Measurements from ENCODE around the gene PINK1. TPM values are rescaled to one million over a fixed set of nuclear protein-coding genes. Genes with fewer than 3 reads are reported as not detected.

PINK1 gene
- total RNA-seq, 1 donor from 2014 or later: 25.0 TPM

- no peak overlapping the region for H3K27ac Mint-ChIP-seq
- no peak overlapping the region for H3K4me3 Mint-ChIP-seq (ENCODE audit: low read depth)
- no peak for TF ChIP-seq CTCF (IDR thresholded peaks at IDR 0.05; ENCODE audit: unreplicated experiment)
- H3K4me1 Mint-ChIP-seq (ENCODE audit: low read depth): peaks cover 1% of the 10 kb centered on the region
- no peaks in the 10 kb centered on the region for H3K9me3 Mint-ChIP-seq (ENCODE audit: low read depth)
- peaks cover 7% of the 10 kb centered on the region for H3K27me3 Mint-ChIP-seq
- no peaks in the 10 kb centered on the region for H3K36me3 Mint-ChIP-seq (ENCODE audit: insufficient read depth)
- no peak for DNase-seq (ENCODE audit: low spot score, unreplicated experiment)
Measured at GRCh38 chr1:20693623-20694022, 60.4 kb downstream of the PINK1 start.

- no peaks in the 10 kb centered on the region for H3K9me3 Mint-ChIP-seq (ENCODE audit: low read depth)
- H3K27me3 Mint-ChIP-seq: peaks cover 10% of the 10 kb centered on the region
- no peaks in the 10 kb centered on the region for H3K36me3 Mint-ChIP-seq (ENCODE audit: insufficient read depth)
- no peak overlapping the region for H3K27ac Mint-ChIP-seq
- DNase-seq (ENCODE audit: low spot score, unreplicated experiment): no peak
- H3K4me3 Mint-ChIP-seq (ENCODE audit: low read depth): no peak overlapping the region
- TF ChIP-seq CTCF (IDR thresholded peaks at IDR 0.05; ENCODE audit: unreplicated experiment): no peak
- H3K4me1 Mint-ChIP-seq (ENCODE audit: low read depth): peaks cover 1% of the 10 kb centered on the region
Measured at GRCh38 chr1:20695515-20695914, 62.3 kb downstream of the PINK1 start.

- Mint-ChIP-seq H3K9me3 (ENCODE audit: low read depth) (no peaks in the 10 kb centered on the region), H3K27me3 (peaks cover 10% of the 10 kb centered on the region), H3K36me3 (ENCODE audit: insufficient read depth) (no peaks in the 10 kb centered on the region), H3K4me1 (ENCODE audit: low read depth) (peaks cover 1% of the 10 kb centered on the region), H3K4me3 (ENCODE audit: low read depth) (peak overlapping the region; percentile 76), H3K27ac (peak overlapping the region; percentile 92)
- peak; percentile 84 for DNase-seq (ENCODE audit: low spot score, unreplicated experiment)
- TF ChIP-seq CTCF (IDR thresholded peaks at IDR 0.05; ENCODE audit: unreplicated experiment): peak; percentile 81
Measured at GRCh38 chr1:20696397-20697333, 63.4 kb downstream of the PINK1 start.

- DNase-seq (ENCODE audit: low spot score, unreplicated experiment): no peak
- Mint-ChIP-seq H3K27me3 (peaks cover 10% of the 10 kb centered on the region), H3K4me3 (ENCODE audit: low read depth) (no peak overlapping the region), H3K9me3 (ENCODE audit: low read depth) (no peaks in the 10 kb centered on the region), H3K4me1 (ENCODE audit: low read depth) (peaks cover 1% of the 10 kb centered on the region), H3K36me3 (ENCODE audit: insufficient read depth) (no peaks in the 10 kb centered on the region), H3K27ac (no peak overlapping the region)
- no peak for TF ChIP-seq CTCF (IDR thresholded peaks at IDR 0.05; ENCODE audit: unreplicated experiment)
Measured at GRCh38 chr1:20697563-20697962, 64.3 kb downstream of the PINK1 start.

GRCh38 chr1:20698195-20698910 is 65.1 kb downstream of the PINK1 start:
- Mint-ChIP-seq H3K27ac (no peak overlapping the region), H3K9me3 (ENCODE audit: low read depth) (no peaks in the 10 kb centered on the region)
- TF ChIP-seq CTCF (IDR thresholded peaks at IDR 0.05; ENCODE audit: unreplicated experiment): no peak

More at GRCh38 chr1:20698195-20698910, 65.1 kb downstream of the PINK1 start:
- H3K36me3 Mint-ChIP-seq (ENCODE audit: insufficient read depth): no peaks in the 10 kb centered on the region
- H3K4me3 Mint-ChIP-seq (ENCODE audit: low read depth): no peak overlapping the region
- peaks cover 1% of the 10 kb centered on the region for H3K4me1 Mint-ChIP-seq (ENCODE audit: low read depth)
- no peak for DNase-seq (ENCODE audit: low spot score, unreplicated experiment)
- H3K27me3 Mint-ChIP-seq: peaks cover 14% of the 10 kb centered on the region
